Measurements from ENCODE around the gene POSTN.
"Not testable (repeated sequence)": the region's sequence is repeated elsewhere in the genome, so short reads cannot be mapped to it uniquely, and the experiment has no call there.

POSTN gene

DNA sequence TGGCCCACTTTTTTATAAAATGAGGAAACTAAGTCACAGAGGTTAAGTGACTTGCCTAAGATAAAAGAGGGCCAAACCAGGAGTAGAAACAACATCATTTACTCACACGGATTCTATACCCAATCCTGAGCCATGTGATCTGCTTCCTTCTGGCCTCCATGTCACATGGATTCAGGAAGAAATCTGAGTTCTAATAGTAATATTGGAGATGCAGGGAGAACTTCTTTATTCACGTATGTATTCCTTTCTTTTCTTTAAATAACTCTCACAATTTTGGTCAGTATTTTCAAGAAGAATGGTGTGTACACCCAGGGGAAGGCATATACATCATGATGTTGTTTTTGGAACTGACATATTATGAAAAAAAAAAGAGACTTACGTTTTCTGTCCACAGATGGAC is 1.8 kb downstream of the POSTN start:
- no peak for DNase-seq (ENCODE audit: low read depth in 2 of 2, low spot score in 1 of 2)

DNA sequence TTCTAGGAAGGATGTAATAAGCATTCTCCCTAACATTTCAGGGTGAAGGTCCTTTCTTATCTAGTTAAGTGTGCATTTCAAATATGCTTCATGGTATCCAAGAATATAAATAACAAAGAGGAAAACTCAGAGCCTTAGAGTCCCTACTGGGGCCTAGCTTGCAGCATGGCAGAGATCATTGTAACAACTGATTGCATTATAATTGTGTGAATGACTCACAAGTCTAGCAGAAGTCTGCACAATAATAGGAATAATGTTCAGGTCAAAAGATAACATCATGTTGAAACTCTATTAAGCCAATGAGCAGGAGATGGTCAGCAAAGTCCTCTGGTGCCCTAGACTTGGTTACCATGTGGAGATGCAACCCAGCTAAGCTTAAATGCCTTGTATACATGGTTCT is 3.4 kb downstream of the POSTN start:
- DNase-seq (ENCODE audit: low read depth in 2 of 2, low spot score in 1 of 2), result no peak

DNA sequence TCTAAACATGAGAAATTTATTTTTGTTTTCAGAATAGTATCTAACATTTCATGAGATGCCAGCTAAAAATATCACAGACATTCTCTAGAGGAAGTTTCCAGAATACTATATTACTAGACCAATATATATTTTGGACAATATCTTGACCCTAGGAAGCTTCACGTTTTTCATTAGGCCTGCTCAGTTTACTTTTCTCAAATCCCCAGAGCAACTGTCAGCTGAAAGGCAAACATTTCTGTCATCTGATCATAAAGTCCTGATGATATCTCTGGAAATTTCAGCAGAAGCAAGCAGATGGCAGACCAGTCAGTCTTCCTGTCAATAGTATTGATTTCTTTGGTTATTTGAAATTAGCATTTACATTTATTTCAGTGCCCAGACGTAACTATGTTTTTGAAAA is 4.0 kb downstream of the POSTN start:
- no peak for DNase-seq (ENCODE audit: low read depth in 2 of 2, low spot score in 1 of 2)

DNA sequence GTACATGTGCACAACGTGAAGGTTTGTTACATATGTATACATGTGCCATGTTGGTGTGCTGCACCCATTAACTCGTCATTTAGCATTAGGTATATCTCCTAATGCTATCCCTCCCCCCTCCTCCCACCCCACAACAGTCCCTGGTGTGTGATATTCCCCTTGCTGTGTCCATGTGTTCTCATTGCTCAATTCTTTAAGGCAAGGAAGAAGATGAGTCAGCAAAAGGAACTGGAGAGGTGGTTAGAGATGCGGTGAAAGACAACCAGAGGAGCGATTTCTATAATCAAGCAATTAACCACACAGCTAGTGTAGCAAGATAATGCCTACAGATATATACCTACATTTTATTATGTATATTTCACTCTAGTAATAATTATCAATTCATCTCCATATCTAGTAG is 9.2 kb downstream of the POSTN start:
- DNase-seq (ENCODE audit: low read depth in 2 of 2, low spot score in 1 of 2), result not testable (repeated sequence)

DNA sequence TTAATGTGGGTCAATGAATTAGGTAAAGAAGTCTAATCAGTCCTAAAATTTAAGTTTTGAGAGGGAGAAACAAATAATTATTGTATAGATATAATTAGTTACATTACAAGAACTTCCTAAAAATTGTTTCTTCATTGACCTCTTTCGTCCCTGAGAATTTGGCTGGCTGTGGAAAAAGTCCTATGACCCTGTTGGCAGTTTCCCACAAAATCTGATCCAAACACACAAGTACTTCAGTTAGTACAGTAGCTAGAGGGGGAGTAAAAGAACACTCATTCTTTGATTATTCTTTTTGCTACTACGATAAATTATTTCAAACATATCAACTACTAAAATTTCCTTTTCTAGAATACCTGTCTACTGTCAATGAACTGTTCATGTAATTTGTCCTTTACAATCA is 11.3 kb downstream of the POSTN start:
- DNase-seq (ENCODE audit: low read depth in 2 of 2, low spot score in 1 of 2), result no peak

- no peak for DNase-seq (ENCODE audit: low read depth in 2 of 2, low spot score in 1 of 2)
Observed at GRCh38 chr13:37586164-37586563, 12.4 kb downstream of the POSTN start.

GRCh38 chr13:37585541-37585940 is 13.0 kb downstream of the POSTN start:
- no peak for DNase-seq (ENCODE audit: low read depth in 2 of 2, low spot score in 1 of 2)

DNA sequence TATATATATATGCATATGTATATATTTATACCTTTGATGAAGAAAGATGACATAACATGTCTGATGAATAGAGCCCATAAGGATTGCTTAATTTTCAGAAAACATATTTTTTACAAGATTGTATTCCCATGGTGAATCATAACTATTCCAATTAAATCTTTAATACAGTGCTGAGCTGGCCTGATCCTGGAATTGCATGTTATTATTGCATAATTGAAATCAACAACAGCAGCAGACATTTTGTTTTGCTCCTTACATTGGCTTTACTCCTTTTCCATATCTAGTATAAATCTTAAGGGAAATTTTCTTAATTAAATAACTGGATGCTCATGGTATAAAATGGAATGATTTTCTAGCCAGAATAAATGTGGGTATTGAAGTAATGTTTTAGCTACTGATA is 22.0 kb downstream of the POSTN start:
- DNase-seq (ENCODE audit: low read depth in 2 of 2, low spot score in 1 of 2), result no peak

GRCh38 chr13:37565425-37565824 is 33.1 kb downstream of the POSTN start:
- DNase-seq (ENCODE audit: low read depth in 2 of 2, low spot score in 1 of 2), result no peak

DNA sequence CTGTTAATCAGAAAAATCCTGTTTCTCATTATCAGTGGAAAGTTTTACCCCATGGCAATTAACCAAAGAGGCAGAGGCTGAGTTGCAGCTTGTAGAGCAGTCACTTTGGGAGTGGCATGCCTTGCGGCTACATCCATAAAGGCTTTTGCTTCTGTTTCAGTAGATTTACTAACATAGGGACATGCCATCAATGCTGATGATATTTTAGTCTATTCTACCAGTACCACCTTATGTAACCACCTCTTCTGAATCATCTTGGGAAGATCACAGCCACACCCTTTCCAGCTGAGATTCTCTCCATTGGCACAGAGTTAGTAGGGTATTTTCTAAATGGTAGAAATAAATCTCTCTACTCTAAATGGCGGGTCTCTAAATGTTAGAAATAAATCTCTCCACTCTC is 37.5 kb downstream of the POSTN start:
- no peak for DNase-seq (ENCODE audit: low read depth in 2 of 2, low spot score in 1 of 2)

GRCh38 chr13:37560526-37560925 is 38.0 kb downstream of the POSTN start:
- no peak for DNase-seq (ENCODE audit: low read depth in 2 of 2, low spot score in 1 of 2)

- DNase-seq (ENCODE audit: low read depth in 2 of 2, low spot score in 1 of 2), result not testable (repeated sequence)
Observed at GRCh38 chr13:37558766-37559165, 39.8 kb downstream of the POSTN start.

GRCh38 chr13:37546087-37546486 is 52.5 kb downstream of the POSTN start:
- DNase-seq (ENCODE audit: low read depth in 2 of 2, low spot score in 1 of 2), result no peak

- DNase-seq (ENCODE audit: low read depth in 2 of 2, low spot score in 1 of 2), result no peak
Observed at GRCh38 chr13:37544995-37545394, 53.6 kb downstream of the POSTN start.

GRCh38 chr13:37539976-37540605 is 58.5 kb downstream of the POSTN start:
- no peak for DNase-seq (ENCODE audit: low read depth in 2 of 2, low spot score in 1 of 2)

- DNase-seq (ENCODE audit: low read depth in 2 of 2, low spot score in 1 of 2), result no peak
Observed at GRCh38 chr13:37539170-37539569, 59.4 kb downstream of the POSTN start.

- DNase-seq (ENCODE audit: low read depth in 2 of 2, low spot score in 1 of 2), result no peak
Observed at GRCh38 chr13:37535501-37535900, 63.1 kb downstream of the POSTN start.

DNA sequence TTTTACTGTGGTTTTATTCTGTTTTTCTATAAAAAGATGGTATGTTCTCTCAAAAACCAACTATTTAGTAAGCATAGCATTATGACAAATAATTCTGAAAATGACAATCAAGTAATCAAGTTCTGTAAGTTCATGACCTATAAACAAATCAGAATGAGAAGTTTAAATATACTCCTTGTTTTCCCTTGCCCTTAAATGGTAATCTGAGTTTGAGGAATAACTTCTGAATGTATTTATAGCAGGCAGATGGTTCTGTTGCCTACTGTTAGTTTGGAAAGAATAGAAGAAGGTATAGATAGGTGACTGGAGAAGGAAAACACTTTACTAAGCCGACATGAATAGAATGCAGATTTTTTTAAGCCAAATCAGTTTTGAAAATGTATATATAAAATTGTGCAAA is 63.9 kb downstream of the POSTN start:
- no peak for DNase-seq (ENCODE audit: low read depth in 2 of 2, low spot score in 1 of 2)

GRCh38 chr13:37534181-37534580 is 64.4 kb downstream of the POSTN start:
- no peak for DNase-seq (ENCODE audit: low read depth in 2 of 2, low spot score in 1 of 2)

DNA sequence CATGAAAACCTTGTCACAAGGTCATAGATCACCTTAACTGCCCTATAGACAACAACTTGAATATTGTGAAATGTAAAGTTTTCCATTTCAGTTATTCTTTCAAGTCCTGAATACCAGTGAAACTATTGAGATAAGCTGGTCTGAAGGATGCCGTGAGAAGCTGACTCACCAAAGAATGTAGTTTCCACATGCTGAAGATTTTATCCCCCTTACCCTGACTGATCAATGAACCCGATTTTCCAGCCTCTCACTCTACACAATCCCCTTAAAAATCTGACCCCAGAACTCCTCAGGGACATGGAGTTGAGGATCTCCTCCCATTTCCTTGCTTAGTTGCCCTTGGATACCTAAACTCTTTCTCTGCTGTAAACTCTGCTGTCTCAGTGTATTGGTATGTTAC is 67.5 kb downstream of the POSTN start:
- DNase-seq (ENCODE audit: low read depth in 2 of 2, low spot score in 1 of 2), result no peak

GRCh38 chr13:37529751-37530385 is 68.7 kb downstream of the POSTN start:
- no peak for DNase-seq (ENCODE audit: low read depth in 2 of 2, low spot score in 1 of 2)

GRCh38 chr13:37526710-37527473 is 71.7 kb downstream of the POSTN start:
- no peak for DNase-seq (ENCODE audit: low read depth in 2 of 2, low spot score in 1 of 2)

Data from stimulated activated CD8-positive, alpha-beta memory T cell treated with anti-CD3 and anti-CD28 coated beads, Interleukin-4, amount 100 ng/mL, for 1 hour (primary cell).